GM12891 (cell line): ENCODE results near the gene GON7.

Experiments used
- DNase-seq: peaks from one replicate; pipeline ENCODE4 v3.0.0; 2011; ENCODE audit warnings: low spot score; ENCODE audit not compliant: insufficient read length
- FAIRE-seq: peaks from 2 replicates; lab custom pipeline; 2011; peaks lifted over from hg19 to GRCh38; lab: Jason Lieb, UNC
- PAX5 ChIP-seq: IDR thresholded peaks from 2 replicates; pipeline ENCODE4 v1.6.1; 2011; ENCODE audit warnings: low read length, moderate library complexity, mild to moderate bottlenecking; ENCODE audit not compliant: insufficient read depth, severe bottlenecking
- POLR2A ChIP-seq: IDR thresholded peaks from 2 replicates; pipeline ENCODE4 v1.6.1; 2011; ENCODE audit warnings: low read depth, low read length, control low read depth
- POLR2AphosphoS5 ChIP-seq: IDR thresholded peaks from 2 replicates; pipeline ENCODE4 v1.6.1; 2011; ENCODE audit warnings: low read depth, low read length, control low read depth
- POU2F2 ChIP-seq: IDR thresholded peaks from 2 replicates; pipeline ENCODE4 v1.6.1; 2011; ENCODE audit warnings: low read depth, mild to moderate bottlenecking, control low read depth, low read length, moderate library complexity
- SPI1 ChIP-seq: IDR thresholded peaks from 2 replicates; pipeline ENCODE4 v1.6.1; 2011; ENCODE audit warnings: low read depth, low read length, control low read depth
- TAF1 ChIP-seq: IDR thresholded peaks from 2 replicates; pipeline ENCODE4 v1.6.1; 2011; ENCODE audit warnings: low read depth, low read length, control low read depth

GON7 gene

GRCh38 chr14:93201155-93201704 lies 5.6 kb downstream of the GON7 start:
- no peak for DNase-seq
- TF ChIP-seq POLR2AphosphoS5 (no peak), SPI1 (no peak), TAF1 (no peak)
- FAIRE-seq = no peak

DNA sequence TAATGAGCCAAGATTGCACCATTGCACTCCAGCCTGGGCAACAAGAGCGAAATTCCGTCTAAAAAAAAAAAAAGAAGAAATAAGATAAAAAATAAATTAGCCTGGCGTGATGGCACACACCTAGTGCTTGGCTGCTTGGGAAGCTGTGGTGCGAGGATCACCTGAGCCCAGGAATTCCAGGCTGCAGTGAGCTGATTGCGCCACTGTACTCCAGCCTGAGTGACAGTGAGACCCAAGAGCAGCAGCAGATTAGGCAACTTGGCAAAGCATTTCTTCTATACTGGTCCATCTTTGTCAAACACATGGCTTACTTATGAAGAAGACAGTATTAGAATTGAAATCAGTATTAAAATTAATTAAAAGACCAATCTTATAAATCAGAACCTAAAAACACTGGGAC lies 6.3 kb downstream of the GON7 start:
- FAIRE-seq = no peak

DNA sequence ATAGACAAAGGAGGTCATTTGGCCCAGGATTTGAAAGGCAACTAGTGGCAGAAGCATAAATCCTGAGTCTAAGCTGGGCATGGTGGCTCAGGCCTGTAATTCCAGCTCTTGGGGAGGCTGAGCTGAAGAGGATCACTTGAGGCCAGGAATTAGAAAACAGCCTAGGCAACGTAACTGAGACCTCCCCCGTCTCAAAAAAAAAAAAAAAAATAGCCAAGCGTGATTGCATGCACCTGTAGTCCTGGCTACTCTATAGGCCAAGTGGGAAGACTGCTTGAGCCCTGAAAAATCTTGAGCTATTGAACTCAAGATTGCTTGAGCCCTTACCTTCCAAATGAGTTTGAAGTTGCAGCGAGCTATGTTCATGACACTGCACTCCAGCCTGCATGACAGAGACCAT lies 7.8 kb downstream of the GON7 start:
- TF ChIP-seq PAX5 = no peak
- TF ChIP-seq POU2F2 = no peak
- no peak for TF ChIP-seq POLR2AphosphoS5
- no peak for TF ChIP-seq POLR2A
- TF ChIP-seq SPI1 = no peak
- no peak for TF ChIP-seq TAF1
- DNase-seq (no peak), FAIRE-seq (no peak)

More for the DNA sequence above, 6.3 kb downstream of the GON7 start:
- no peak for TF ChIP-seq POLR2A
- TF ChIP-seq POLR2AphosphoS5 = no peak
- no peak for TF ChIP-seq SPI1
- TF ChIP-seq POU2F2 = no peak
- TF ChIP-seq TAF1 = no peak
- no peak for TF ChIP-seq PAX5
- DNase-seq = no peak

- TF ChIP-seq SPI1 (no peak), POLR2AphosphoS5 (no peak), TAF1 (no peak), POU2F2 (no peak), PAX5 (no peak), POLR2A (no peak)
- FAIRE-seq (no peak), DNase-seq (no peak)
Measured at GRCh38 chr14:93195316-93195999, 11.4 kb downstream of the GON7 start.

- no peak for DNase-seq
- no peak for TF ChIP-seq TAF1
- TF ChIP-seq POLR2AphosphoS5 = no peak
- TF ChIP-seq PAX5 = no peak
- no peak for TF ChIP-seq POLR2A
- TF ChIP-seq POU2F2 = no peak
- TF ChIP-seq SPI1 = no peak
- FAIRE-seq = no peak
Measured at GRCh38 chr14:93186956-93187355, 19.9 kb downstream of the GON7 start.

DNA sequence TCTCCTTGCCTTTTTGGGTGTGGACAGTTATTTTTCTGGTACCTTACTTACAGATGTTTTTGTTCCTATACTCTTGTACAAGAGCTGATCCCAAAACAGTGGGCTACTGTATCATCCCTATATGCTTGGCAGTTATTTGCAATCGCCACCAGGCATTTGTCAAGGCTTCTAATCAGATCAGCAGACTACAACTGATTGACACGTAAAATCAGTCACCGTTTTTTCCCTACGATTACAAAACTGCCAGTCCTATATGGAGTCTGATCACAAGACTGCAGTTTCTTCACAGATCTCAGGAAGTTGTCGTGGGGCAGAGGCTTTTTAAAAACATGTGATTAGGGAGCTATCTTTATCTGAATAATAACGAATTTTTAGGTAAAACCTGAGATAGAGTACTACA lies 20.4 kb downstream of the GON7 start:
- no peak for TF ChIP-seq POLR2A
- TF ChIP-seq POU2F2 = no peak
- no peak for TF ChIP-seq TAF1
- DNase-seq (no peak), FAIRE-seq (no peak)

GRCh38 chr14:93185349-93185720 lies 21.5 kb downstream of the GON7 start:
- no peak for FAIRE-seq
- no peak for TF ChIP-seq PAX5
- TF ChIP-seq POLR2A = no peak
- no peak for TF ChIP-seq POU2F2
- TF ChIP-seq TAF1 = no peak
- DNase-seq = no peak

GRCh38 chr14:93184391-93185348 lies 22.2 kb downstream of the GON7 start, which contains the start of the genes LYSET and MOAP1:
Gene LYSET, plus strand, starts transcription at chr14:93185317. Its CDS starts 89 bp downstream, at chr14:93185406.
Gene MOAP1, minus strand, starts transcription at chr14:93184897. Its CDS starts 655 bp downstream, at chr14:93184242.
- TF ChIP-seq SPI1 (no peak), POU2F2 (peak; percentile 14; the same call in 1 of the 2 replicates), TAF1 (peak; percentile 55; the same call in 1 of the 2 replicates), PAX5 (no peak), POLR2A (peak; percentile 66), POLR2AphosphoS5 (peak; percentile 69; the same call in 1 of the 2 replicates)
- FAIRE-seq = peak; percentile 92
- peak; percentile 88 for DNase-seq

- FAIRE-seq (no peak), DNase-seq (no peak)
Measured at GRCh38 chr14:93183596-93184317, 23.1 kb downstream of the GON7 start.

More at GRCh38 chr14:93183596-93184317, 23.1 kb downstream of the GON7 start:
- TF ChIP-seq TAF1 = no peak
- no peak for TF ChIP-seq POLR2A
- TF ChIP-seq POLR2AphosphoS5 = no peak
- no peak for TF ChIP-seq SPI1
- TF ChIP-seq POU2F2 = no peak
- TF ChIP-seq PAX5 = no peak
